Activated B cell treated with CpG ODN at 0.5 μM for 24 hours (primary cell): Measurements from ENCODE around the gene PCNT. TPM values are rescaled to one million over a fixed set of nuclear protein-coding genes. Genes with fewer than 3 reads are reported as not detected.
"Not testable (repeated sequence)": the region's sequence is repeated elsewhere in the genome, so short reads cannot be mapped to it uniquely, and the experiment has no call there.

Experiments used
- ATAC-seq: fragments of 200-7000 bp; cut with Tn5 transposase; one replicate; pipeline ENCODE4 v1.10.0; 2021; ENCODE audit warnings: low read depth, mild to moderate bottlenecking, moderate library complexity
- CTCF ChIA-PET: fragments of 350-600 bp; sonication (Branson Sonifier 250); formaldehyde crosslinking; loops from one replicate; lab custom pipeline; 2021; ENCODE audit warnings: antibody characterized with exemption; lab: Charles Lee
- POLR2A ChIA-PET: fragments of 350-600 bp; sonication (Branson Sonifier 250); formaldehyde crosslinking; loops from one replicate; lab custom pipeline; 2021; ENCODE audit warnings: antibody characterized with exemption; lab: Charles Lee
- DNase-seq: peaks from one replicate; pipeline ENCODE4 v3.0.0; 2022
- H3K27ac Mint-ChIP-seq: one replicate; pipeline ENCODE4 v1.8.0; 2020; ENCODE audit warnings: mixed read lengths
- H3K27me3 Mint-ChIP-seq: one replicate; pipeline ENCODE4 v1.8.0; 2021; ENCODE audit warnings: mixed read lengths
- H3K36me3 Mint-ChIP-seq: one replicate; pipeline ENCODE4 v1.8.0; 2021; ENCODE audit warnings: low read depth, mixed read lengths
- H3K4me1 Mint-ChIP-seq: one replicate; pipeline ENCODE4 v1.8.0; 2021; ENCODE audit warnings: mixed read lengths
- H3K4me3 Mint-ChIP-seq: one replicate; pipeline ENCODE4 v1.8.0; 2020; ENCODE audit warnings: mild to moderate bottlenecking, mixed read lengths
- H3K9me3 Mint-ChIP-seq: one replicate; pipeline ENCODE4 v1.8.0; 2020; ENCODE audit warnings: mixed read lengths
- intact Hi-C: fragments of 100-400 bp; cut with micrococcal nuclease; formaldehyde crosslinking; loops from one replicate; pipeline ENCODE4 v1.15.1; 2024
- total RNA-seq: library from RNA; stranded (reverse); gene quantifications from 2 replicates; pipeline ENCODE4 v1.2.3, GENCODE V29; 2022
- TF ChIP-seq, protein P1 (sequence below): fragments of 200-600 bp; IDR thresholded peaks from one replicate; pipeline ENCODE4 v1.8.0; 2022; ENCODE audit warnings: antibody characterized with exemption, mild to moderate bottlenecking

Gene PCNT
- total RNA-seq, 1 donor from 2014 or later = 39.7 TPM

DNA sequence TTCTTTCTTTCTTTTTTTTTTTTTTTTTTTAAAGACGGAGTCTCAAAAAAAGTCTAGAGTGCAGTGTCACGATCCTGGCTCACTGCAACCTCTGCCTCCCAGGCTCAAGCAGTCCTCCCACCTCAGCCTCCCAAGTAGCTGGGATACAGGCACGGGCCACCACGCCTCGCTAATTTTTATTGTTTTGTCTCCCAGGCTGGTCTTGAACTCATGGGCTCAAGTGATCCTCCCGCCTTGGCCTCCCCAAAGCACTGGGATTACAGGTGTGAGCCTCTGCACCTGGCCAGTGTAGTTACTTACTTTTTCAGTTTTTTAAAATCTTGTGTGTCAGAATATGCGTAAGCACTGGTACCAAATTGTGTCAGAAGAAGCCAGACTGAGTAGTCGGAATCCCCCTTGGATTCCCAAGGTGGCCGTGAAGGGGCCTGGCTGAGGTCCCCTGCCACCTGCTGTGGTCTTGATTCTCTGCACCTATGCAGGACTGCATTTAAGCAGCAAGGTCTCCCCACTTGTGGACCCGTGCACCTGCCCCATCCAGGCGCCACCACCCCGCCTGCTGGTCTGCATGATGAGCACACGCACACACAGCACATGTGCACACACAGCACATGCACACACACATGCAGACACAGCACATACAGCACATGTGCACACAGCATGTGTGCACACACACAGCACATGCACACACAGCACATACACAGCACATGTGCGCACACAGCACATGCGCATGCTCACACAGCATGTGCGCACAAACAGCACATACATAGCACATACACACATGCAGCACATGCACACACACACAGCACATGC is 47.5 kb downstream of the PCNT start:
- ATAC-seq (peak; percentile 44), DNase-seq (no peak)
- POLR2A ChIA-PET = no interaction called here
- Mint-ChIP-seq H3K36me3 (peaks cover 32% of the 10 kb centered on the region), H3K27ac (no peak overlapping the region), H3K27me3 (no peaks in the 10 kb centered on the region), H3K9me3 (no peaks in the 10 kb centered on the region), H3K4me1 (peaks cover 29% of the 10 kb centered on the region), H3K4me3 (no peak overlapping the region)
- intact Hi-C loops = no loop called here
- CTCF ChIA-PET = no interaction called here
- TF ChIP-seq, protein P1, sequence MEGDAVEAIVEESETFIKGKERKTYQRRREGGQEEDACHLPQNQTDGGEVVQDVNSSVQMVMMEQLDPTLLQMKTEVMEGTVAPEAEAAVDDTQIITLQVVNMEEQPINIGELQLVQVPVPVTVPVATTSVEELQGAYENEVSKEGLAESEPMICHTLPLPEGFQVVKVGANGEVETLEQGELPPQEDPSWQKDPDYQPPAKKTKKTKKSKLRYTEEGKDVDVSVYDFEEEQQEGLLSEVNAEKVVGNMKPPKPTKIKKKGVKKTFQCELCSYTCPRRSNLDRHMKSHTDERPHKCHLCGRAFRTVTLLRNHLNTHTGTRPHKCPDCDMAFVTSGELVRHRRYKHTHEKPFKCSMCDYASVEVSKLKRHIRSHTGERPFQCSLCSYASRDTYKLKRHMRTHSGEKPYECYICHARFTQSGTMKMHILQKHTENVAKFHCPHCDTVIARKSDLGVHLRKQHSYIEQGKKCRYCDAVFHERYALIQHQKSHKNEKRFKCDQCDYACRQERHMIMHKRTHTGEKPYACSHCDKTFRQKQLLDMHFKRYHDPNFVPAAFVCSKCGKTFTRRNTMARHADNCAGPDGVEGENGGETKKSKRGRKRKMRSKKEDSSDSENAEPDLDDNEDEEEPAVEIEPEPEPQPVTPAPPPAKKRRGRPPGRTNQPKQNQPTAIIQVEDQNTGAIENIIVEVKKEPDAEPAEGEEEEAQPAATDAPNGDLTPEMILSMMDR = no peak

DNA sequence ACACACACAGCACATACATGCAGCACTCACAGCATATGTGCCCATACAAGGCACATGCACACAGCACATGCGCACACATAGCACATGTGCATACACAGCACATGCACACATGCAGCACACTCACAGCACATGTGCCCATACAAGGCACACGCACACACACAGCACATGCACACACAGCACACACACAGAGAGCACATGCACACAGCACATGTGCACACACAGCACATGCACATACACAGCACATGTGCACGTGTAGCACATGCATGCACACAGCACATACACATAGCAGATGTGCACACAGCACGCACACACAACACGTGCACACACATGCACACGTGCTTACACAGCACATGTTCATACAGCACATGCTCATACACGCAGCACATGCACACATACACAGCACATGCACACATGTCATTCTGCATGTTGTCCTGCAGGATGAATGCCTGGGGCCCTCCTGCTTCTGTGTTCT is 48.1 kb downstream of the PCNT start:
- POLR2A ChIA-PET = no interaction called here
- H3K27ac Mint-ChIP-seq = no peak overlapping the region
- TF ChIP-seq, protein P1 = no peak
- H3K9me3 Mint-ChIP-seq = no peaks in the 10 kb centered on the region
- ATAC-seq (no peak), DNase-seq (no peak)
- H3K36me3 Mint-ChIP-seq = peaks cover 29% of the 10 kb centered on the region
- H3K4me3 Mint-ChIP-seq = no peak overlapping the region
- H3K27me3 Mint-ChIP-seq = no peaks in the 10 kb centered on the region
- CTCF ChIA-PET = no interaction called here
- peaks cover 29% of the 10 kb centered on the region for H3K4me1 Mint-ChIP-seq
- intact Hi-C loops = no loop called here

DNA sequence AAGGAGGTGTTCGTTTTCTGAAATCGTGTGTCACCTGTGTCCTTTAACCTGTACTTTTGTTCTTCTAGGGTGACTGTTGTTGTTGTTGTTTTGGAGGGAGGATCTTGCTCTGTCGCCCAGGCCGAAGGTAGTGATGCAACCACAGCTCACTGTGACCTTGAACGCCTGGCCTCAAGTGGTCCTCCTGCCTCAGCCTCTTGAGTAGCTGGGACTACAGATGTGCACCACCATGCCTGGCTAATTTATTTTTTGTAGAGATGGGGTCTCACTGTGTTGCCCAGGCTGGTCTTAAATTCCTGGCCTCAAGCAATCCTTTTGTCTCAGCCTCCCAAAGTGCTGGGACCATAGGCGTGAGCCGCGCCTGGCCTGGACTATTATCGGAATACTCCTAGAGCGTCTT is 49.0 kb downstream of the PCNT start:
- POLR2A ChIA-PET, CTCF ChIA-PET, H3K9me3 Mint-ChIP-seq, H3K27me3 Mint-ChIP-seq, DNase-seq, intact Hi-C loops, H3K4me3 Mint-ChIP-seq, ATAC-seq, H3K27ac Mint-ChIP-seq: not testable (repeated sequence)
- H3K4me1 Mint-ChIP-seq = peaks cover 27% of the 10 kb centered on the region
- peaks cover 31% of the 10 kb centered on the region for H3K36me3 Mint-ChIP-seq

DNA sequence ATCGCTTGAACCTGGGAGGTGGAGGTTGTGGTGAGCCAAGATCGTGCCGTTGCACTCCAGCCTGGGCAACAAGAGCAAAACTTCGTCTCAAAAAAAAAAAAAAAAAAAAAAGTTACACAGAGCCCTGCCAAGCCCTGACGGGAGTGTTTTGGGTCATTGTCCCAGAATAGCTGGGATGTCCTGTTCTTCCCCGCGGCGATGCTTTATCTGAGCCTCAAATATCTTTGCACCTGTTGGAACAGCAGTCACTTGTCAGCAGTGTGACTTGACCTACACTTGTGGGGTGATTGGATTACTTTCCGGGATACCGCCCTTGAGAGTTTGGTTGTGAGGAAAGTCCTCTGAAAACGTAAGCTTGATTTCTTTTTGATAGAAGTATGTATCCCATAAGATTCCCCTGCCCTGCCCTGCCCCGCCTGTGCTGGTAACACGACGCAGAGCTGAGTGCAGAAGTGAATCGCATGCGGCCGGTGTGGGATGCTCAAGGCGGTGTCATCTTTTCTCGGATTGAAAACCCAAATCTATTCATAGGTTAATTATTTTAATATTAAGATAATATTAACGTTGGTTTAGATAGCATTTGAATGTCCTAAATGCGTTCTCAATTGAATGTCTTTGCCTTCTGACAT is 50.9 kb downstream of the PCNT start:
- Mint-ChIP-seq H3K27me3 (no peaks in the 10 kb centered on the region), H3K27ac (no peak overlapping the region), H3K4me3 (no peak overlapping the region), H3K36me3 (peaks cover 42% of the 10 kb centered on the region), H3K9me3 (peaks cover 3% of the 10 kb centered on the region), H3K4me1 (peaks cover 9% of the 10 kb centered on the region)
- POLR2A ChIA-PET = no interaction called here
- TF ChIP-seq, protein P1 = no peak
- DNase-seq = no peak
- CTCF ChIA-PET = no interaction called here
- ATAC-seq = no peak
- intact Hi-C loops = no loop called here

DNA sequence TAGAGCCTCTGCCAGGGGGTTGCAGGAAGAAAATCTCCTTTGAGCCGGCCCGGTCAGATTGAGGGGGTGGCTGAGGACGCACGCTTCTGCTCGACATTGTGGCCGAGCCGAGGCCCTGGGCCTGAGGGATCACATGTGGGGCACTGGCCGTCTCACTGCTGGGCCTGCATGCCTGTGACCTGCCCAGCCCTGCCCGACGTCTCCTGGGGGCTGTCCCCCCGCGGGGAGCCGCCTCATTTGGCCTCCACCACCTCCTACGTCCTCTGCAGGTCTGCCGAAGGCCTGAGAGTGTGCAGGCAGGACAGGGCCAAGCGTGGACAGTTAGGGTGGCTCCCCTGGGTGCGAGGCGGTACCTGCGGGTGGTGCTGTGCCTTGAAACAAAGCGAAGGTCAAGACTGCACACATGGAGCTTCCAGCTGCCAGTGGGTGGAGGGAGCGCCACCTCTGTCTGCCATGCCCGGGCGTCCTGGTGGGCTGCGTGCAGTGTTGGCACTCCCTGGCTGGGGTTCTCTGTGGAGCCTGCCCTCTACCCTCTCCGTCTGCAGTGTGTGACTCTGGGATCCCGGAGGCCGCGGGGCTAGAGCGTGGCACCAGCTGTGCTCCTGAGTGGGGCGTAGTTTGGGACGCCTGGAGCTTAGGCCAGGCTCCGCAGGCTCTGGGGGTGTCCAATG is 51.7 kb downstream of the PCNT start:
- intact Hi-C loops = no loop called here
- no peak for DNase-seq
- Mint-ChIP-seq H3K36me3 (peaks cover 42% of the 10 kb centered on the region), H3K27me3 (no peaks in the 10 kb centered on the region), H3K4me3 (no peak overlapping the region), H3K9me3 (peaks cover 3% of the 10 kb centered on the region), H3K27ac (no peak overlapping the region), H3K4me1 (peaks cover 6% of the 10 kb centered on the region)
- ChIA-PET POLR2A (no interaction called here), CTCF (no interaction called here)
- TF ChIP-seq, protein P1 = no peak
- ATAC-seq = no peak
